ENCODE measurements around the gene STAT1.

The STAT1 gene

DNA sequence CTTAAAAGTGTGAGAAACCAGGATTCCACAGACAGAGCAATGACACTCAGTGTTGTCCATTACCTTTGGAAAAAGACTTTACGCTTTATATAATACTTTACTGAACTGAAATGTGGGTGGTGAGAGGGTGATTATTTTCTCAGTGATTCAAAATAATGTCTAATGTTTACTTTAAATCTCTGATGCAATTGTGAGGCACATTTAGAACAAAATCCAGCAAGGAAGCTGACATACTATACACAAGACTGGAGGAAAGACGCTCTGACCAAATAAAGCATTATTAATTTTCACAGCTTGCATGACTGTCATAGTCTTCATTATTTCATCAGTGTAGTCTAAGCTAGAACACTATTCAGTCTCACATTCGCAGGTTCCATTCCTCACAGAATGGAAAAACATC, 34.1 kb upstream of the STAT1 start:
- Histone ChIP-seq H3K79me2 (ENCODE audit: insufficient read depth, low read length) (no peaks in the 10 kb centered on the region), H4K20me1 (ENCODE audit: insufficient read depth, low read length) (no peaks in the 10 kb centered on the region), H3K4me2 (ENCODE audit: insufficient read depth, low read length) (no peak overlapping the region), H3K27ac (ENCODE audit: low read length) (no peak overlapping the region), H3K4me1 (ENCODE audit: insufficient read depth, low read length) (peaks cover 19% of the 10 kb centered on the region), H3K4me3 (ENCODE audit: low read depth in 1 of 2, low read length in 2 of 2) (no peak overlapping the region), H2AFZ (ENCODE audit: low read depth, low read length) (no peak overlapping the region), H3K9me3 (ENCODE audit: insufficient read depth, low read length, severe bottlenecking) (no peaks in the 10 kb centered on the region), H3K27me3 (ENCODE audit: insufficient read depth, low read length, poor library complexity) (no peaks in the 10 kb centered on the region), H3K9ac (ENCODE audit: low read depth, low read length) (no peak overlapping the region), H3K36me3 (ENCODE audit: insufficient read depth, low read length) (no peaks in the 10 kb centered on the region)
- TF ChIP-seq, protein P1, sequence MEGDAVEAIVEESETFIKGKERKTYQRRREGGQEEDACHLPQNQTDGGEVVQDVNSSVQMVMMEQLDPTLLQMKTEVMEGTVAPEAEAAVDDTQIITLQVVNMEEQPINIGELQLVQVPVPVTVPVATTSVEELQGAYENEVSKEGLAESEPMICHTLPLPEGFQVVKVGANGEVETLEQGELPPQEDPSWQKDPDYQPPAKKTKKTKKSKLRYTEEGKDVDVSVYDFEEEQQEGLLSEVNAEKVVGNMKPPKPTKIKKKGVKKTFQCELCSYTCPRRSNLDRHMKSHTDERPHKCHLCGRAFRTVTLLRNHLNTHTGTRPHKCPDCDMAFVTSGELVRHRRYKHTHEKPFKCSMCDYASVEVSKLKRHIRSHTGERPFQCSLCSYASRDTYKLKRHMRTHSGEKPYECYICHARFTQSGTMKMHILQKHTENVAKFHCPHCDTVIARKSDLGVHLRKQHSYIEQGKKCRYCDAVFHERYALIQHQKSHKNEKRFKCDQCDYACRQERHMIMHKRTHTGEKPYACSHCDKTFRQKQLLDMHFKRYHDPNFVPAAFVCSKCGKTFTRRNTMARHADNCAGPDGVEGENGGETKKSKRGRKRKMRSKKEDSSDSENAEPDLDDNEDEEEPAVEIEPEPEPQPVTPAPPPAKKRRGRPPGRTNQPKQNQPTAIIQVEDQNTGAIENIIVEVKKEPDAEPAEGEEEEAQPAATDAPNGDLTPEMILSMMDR (IDR thresholded peaks at IDR 0.05; ENCODE audit: borderline replicate concordance, extremely low read depth, low read length, poor library complexity, severe bottlenecking) = no peak
- TF ChIP-seq EZH2 (IDR thresholded peaks at IDR 0.05; ENCODE audit: borderline replicate concordance, low read depth, low read length, severe bottlenecking) = no peak
- ATAC-seq (ENCODE audit: insufficient read depth, low read depth) = no peak
- DNase-seq = no peak

- Histone ChIP-seq H4K20me1 (ENCODE audit: insufficient read depth, low read length) (no peaks in the 10 kb centered on the region), H3K9ac (ENCODE audit: low read depth, low read length) (no peak overlapping the region), H3K36me3 (ENCODE audit: insufficient read depth, low read length) (no peaks in the 10 kb centered on the region), H3K79me2 (ENCODE audit: insufficient read depth, low read length) (no peaks in the 10 kb centered on the region), H2AFZ (ENCODE audit: low read depth, low read length) (no peak overlapping the region), H3K4me1 (ENCODE audit: insufficient read depth, low read length) (no peaks in the 10 kb centered on the region), H3K4me2 (ENCODE audit: insufficient read depth, low read length) (no peak overlapping the region), H3K27me3 (ENCODE audit: insufficient read depth, low read length, poor library complexity) (no peaks in the 10 kb centered on the region), H3K4me3 (ENCODE audit: low read depth in 1 of 2, low read length in 2 of 2) (no peak overlapping the region), H3K9me3 (ENCODE audit: insufficient read depth, low read length, severe bottlenecking) (no peaks in the 10 kb centered on the region), H3K27ac (ENCODE audit: low read length) (no peak overlapping the region)
- no peak for ATAC-seq (ENCODE audit: insufficient read depth, low read depth)
- DNase-seq = no peak
- TF ChIP-seq, protein P1 (IDR thresholded peaks at IDR 0.05; ENCODE audit: borderline replicate concordance, extremely low read depth, low read length, poor library complexity, severe bottlenecking) = no peak
- TF ChIP-seq EZH2 (IDR thresholded peaks at IDR 0.05; ENCODE audit: borderline replicate concordance, low read depth, low read length, severe bottlenecking) = no peak
Observed at GRCh38 chr2:191045141-191045540, 31.2 kb upstream of the STAT1 start.

GRCh38 chr2:191043438-191043837, 29.5 kb upstream of the STAT1 start:
- H3K36me3 ChIP-seq (ENCODE audit: insufficient read depth, low read length) = no peaks in the 10 kb centered on the region
- H3K4me2 ChIP-seq (ENCODE audit: insufficient read depth, low read length) = no peak overlapping the region
- no peak overlapping the region for H3K4me3 ChIP-seq (ENCODE audit: low read depth in 1 of 2, low read length in 2 of 2)
- H3K9ac ChIP-seq (ENCODE audit: low read depth, low read length) = no peak overlapping the region
- no peak overlapping the region for H3K27ac ChIP-seq (ENCODE audit: low read length)
- H3K4me1 ChIP-seq (ENCODE audit: insufficient read depth, low read length) = peaks cover 8% of the 10 kb centered on the region
- H2AFZ ChIP-seq (ENCODE audit: low read depth, low read length) = no peak overlapping the region
- H3K9me3 ChIP-seq (ENCODE audit: insufficient read depth, low read length, severe bottlenecking) = no peaks in the 10 kb centered on the region
- ATAC-seq (ENCODE audit: insufficient read depth, low read depth) (no peak), DNase-seq (no peak)
- no peaks in the 10 kb centered on the region for H3K27me3 ChIP-seq (ENCODE audit: insufficient read depth, low read length, poor library complexity)
- no peaks in the 10 kb centered on the region for H4K20me1 ChIP-seq (ENCODE audit: insufficient read depth, low read length)
- TF ChIP-seq EZH2 (IDR thresholded peaks at IDR 0.05; ENCODE audit: borderline replicate concordance, low read depth, low read length, severe bottlenecking) = no peak
- TF ChIP-seq, protein P1 (IDR thresholded peaks at IDR 0.05; ENCODE audit: borderline replicate concordance, extremely low read depth, low read length, poor library complexity, severe bottlenecking) = no peak
- no peaks in the 10 kb centered on the region for H3K79me2 ChIP-seq (ENCODE audit: insufficient read depth, low read length)
